Testis (tissue), 3 donors: ENCODE data around the gene ANO2. TPM values are rescaled to one million over a fixed set of nuclear protein-coding genes. Genes with fewer than 3 reads are reported as not detected.

Experiments used
- DNase-seq: peaks from one replicate; pipeline ENCODE4 v3.0.0-alpha.2; 2019
- H3K27ac ChIP-seq, 2 donors: fragments of 200-600 bp; sonication (generic); one replicate each; pipeline ENCODE4 v1.5.1; 2019
- H3K27me3 ChIP-seq: fragments of 200-600 bp; sonication (generic); one replicate; pipeline ENCODE4 v1.5.1; 2019
- H3K36me3 ChIP-seq: fragments of 200-600 bp; sonication (generic); one replicate; pipeline ENCODE4 v1.5.1; 2017; ENCODE audit warnings: low read depth; ENCODE audit errors: missing control alignments
- H3K4me1 ChIP-seq: fragments of 200-600 bp; sonication (generic); one replicate; pipeline ENCODE4 v1.5.1; 2019
- H3K4me3 ChIP-seq, 2 donors: fragments of 200-600 bp; sonication (generic); one replicate each; pipeline ENCODE4 v1.5.1; 2017 to 2019
- H3K9me3 ChIP-seq: fragments of 200-600 bp; sonication (generic); one replicate; pipeline ENCODE4 v1.5.1; 2017
- POLR2A ChIP-seq: fragments of 450-650 bp; IDR thresholded peaks from one replicate; pipeline ENCODE4 v1.6.1; 2017; ENCODE audit warnings: antibody characterized with exemption, mild to moderate bottlenecking, moderate library complexity
- WGBS, 2 donors: methylation state at CpG; one replicate each; pipeline ENCODE4 v1.1.5; 2018; 5-methylcytosine and 5-hydroxymethylcytosine counted together
- intact Hi-C: fragments of 100-400 bp; cut with DNase I; formaldehyde crosslinking; loops from one replicate; pipeline ENCODE4 v1.15.1; 2023; ENCODE audit warnings: low total_unique reads
- polyA plus RNA-seq: library from polyadenylated mRNA; stranded (reverse); fragments of 350-450 nt; fragmentation: Illumina TruSeq; extraction: RNeasy Lipid Tissue Mini Kit (QIAGEN cat#74804); gene quantifications from one replicate; pipeline ENCODE4 v1.2.3, GENCODE V29; 2014; ENCODE audit warnings: low read depth, low replicate concordance; ENCODE audit not compliant: insufficient read depth
- total RNA-seq, 2 donors: library from RNA; depleted of rRNA; stranded (reverse); fragments of >200 nt; gene quantifications; one replicate each; pipeline ENCODE4 v1.2.3, GENCODE V29; 2016
- TF ChIP-seq, protein P1 (sequence below), 3 experiments: fragments of 450-650 bp in 2 of 3; fragments of 200-600 bp in 1 of 3; sonication (generic) in 1 of 3; IDR thresholded peaks; one replicate each; pipeline ENCODE4 v1.5.1; 2016 to 2019; ENCODE audit warnings: antibody characterized with exemption in 3 of 3, mild to moderate bottlenecking in 2 of 3, moderate library complexity in 1 of 3

The ANO2 gene
- total and polyA plus RNA-seq, 3 donors from 2014 or later = 9.8 to 24.5 (median 24.4) TPM

DNA sequence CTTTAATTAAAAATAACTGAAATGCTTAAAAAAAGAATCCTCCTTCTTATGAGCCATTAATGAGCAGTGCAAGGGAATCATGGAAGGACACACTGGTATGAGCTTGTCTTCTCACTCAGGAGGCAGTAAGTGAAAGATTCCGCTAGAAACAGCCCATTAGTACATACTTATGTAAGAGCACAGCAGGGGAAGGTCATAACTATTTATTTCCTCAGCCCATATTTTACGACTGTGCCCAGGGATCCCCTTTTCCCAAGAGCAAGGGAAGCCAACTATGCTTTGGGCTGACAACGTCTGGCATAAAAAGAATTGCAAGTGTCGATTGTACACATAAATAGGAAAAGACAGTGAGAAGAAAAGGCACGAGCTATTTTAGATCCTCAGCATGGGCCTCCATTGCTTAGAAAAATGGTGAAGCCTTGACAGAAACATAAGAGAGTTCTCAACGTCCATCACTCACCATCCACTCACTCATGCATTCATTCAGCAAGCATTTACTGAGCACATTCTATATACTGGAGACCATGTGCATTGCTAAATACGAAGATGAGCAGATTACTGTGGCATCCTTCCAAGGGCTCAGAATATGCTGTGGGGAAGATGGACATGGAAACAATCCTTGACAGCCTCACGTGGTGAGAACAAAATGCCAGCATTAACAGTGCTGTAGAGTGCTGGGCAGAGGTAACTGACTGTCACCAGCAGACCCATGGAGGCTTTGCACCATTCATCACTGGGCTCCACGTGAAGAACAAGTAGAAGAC lies 360.5 kb downstream of the ANO2 start:
- DNase-seq = no peak
- H3K9me3 ChIP-seq = no peaks in the 10 kb centered on the region
- TF ChIP-seq, protein P1, sequence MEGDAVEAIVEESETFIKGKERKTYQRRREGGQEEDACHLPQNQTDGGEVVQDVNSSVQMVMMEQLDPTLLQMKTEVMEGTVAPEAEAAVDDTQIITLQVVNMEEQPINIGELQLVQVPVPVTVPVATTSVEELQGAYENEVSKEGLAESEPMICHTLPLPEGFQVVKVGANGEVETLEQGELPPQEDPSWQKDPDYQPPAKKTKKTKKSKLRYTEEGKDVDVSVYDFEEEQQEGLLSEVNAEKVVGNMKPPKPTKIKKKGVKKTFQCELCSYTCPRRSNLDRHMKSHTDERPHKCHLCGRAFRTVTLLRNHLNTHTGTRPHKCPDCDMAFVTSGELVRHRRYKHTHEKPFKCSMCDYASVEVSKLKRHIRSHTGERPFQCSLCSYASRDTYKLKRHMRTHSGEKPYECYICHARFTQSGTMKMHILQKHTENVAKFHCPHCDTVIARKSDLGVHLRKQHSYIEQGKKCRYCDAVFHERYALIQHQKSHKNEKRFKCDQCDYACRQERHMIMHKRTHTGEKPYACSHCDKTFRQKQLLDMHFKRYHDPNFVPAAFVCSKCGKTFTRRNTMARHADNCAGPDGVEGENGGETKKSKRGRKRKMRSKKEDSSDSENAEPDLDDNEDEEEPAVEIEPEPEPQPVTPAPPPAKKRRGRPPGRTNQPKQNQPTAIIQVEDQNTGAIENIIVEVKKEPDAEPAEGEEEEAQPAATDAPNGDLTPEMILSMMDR (IDR thresholded peaks at IDR 0.05) = no peak
- TF ChIP-seq POLR2A = no peak
- H3K4me1 ChIP-seq = peaks cover 11% of the 10 kb centered on the region
- no peaks in the 10 kb centered on the region for H3K27me3 ChIP-seq
- H3K27ac ChIP-seq = no peak overlapping the region
- 87 to 91% methylated on average over 9 of the region's 9 CpGs for WGBS, 2 donors
- no peaks in the 10 kb centered on the region for H3K36me3 ChIP-seq
- intact Hi-C loops = no loop called here
- no peak overlapping the region for H3K4me3 ChIP-seq

DNA sequence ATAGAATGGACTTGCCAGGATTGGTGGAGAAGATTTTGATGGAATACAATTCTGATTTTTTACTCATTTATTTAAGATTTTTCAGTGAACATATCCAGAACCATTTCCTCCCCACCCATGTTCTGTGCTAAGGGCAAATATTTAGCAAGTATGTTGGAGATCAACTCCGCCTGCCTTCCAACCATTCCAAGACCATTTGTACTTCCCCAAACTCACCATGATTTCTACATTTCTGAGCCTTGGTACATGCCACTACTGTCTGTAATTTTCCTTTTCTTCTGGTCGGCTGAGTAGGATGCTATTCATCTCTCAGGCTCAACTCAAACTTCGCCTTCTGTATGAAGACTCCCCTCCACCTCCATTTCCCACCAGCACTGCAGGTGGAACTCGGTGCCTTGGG lies 362.5 kb downstream of the ANO2 start:
- no peak overlapping the region for H3K27ac ChIP-seq
- intact Hi-C loops = no loop called here
- H3K9me3 ChIP-seq = no peaks in the 10 kb centered on the region
- TF ChIP-seq, protein P1 (IDR thresholded peaks at IDR 0.05) = no peak
- no peak for TF ChIP-seq POLR2A
- no peaks in the 10 kb centered on the region for H3K27me3 ChIP-seq
- H3K4me1 ChIP-seq = peaks cover 11% of the 10 kb centered on the region
- WGBS, 2 donors = 82 to 90% methylated on average over 4 of the region's 4 CpGs
- no peaks in the 10 kb centered on the region for H3K36me3 ChIP-seq
- DNase-seq = no peak
- no peak overlapping the region for H3K4me3 ChIP-seq

DNA sequence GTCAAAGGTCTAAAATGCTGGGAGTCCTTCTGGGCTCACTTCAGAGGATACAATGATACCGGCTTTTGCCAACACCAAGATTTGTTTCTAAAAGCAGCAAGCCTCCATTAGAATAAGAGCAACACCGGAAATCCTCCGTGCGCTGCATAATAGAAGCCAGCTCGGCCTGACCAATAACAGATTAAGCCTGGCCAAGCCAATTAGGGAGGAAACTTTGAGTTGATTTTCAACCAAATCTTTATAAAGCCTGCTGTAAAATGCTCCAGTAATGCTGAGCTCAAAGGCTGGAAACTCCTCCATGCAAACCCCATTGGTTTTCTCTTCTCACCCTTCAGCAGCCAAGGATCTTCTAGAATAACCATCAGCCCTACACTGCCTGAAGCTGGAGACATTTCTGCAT lies 363.0 kb downstream of the ANO2 start:
- intact Hi-C loops = no loop called here
- H3K9me3 ChIP-seq = no peaks in the 10 kb centered on the region
- WGBS, 2 donors = 57 to 60% methylated on average over 5 of the region's 5 CpGs
- peak; percentile 22 for DNase-seq
- TF ChIP-seq, protein P1 (IDR thresholded peaks at IDR 0.05) = no peak
- no peak for TF ChIP-seq POLR2A
- H3K4me1 ChIP-seq = peaks cover 11% of the 10 kb centered on the region
- H3K36me3 ChIP-seq = no peaks in the 10 kb centered on the region
- no peak overlapping the region for H3K4me3 ChIP-seq
- no peaks in the 10 kb centered on the region for H3K27me3 ChIP-seq
- peak overlapping the region in 1 of 2 donors; percentile 15 for H3K27ac ChIP-seq

DNA sequence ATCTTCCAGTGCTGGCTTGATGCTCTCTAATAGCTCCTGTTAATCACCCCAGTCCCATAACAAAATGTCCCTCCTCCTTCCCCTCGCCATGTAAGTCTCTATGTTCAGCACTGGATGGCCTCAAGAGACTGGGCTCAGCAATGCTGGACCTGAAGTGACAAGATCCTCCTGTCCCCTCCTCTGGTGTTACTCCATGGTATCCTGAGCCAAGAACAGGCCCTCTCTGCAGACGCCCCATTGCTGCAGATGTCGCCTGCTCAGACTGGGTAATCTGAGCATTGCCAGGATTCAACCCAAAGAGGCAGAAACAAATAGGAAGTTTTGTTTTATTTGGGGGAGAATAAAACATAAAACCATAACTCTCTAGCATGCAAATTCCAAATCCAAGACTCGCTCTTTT lies 363.4 kb downstream of the ANO2 start:
- intact Hi-C loops = no loop called here
- WGBS, 2 donors = 60 to 76% methylated on average over 3 to 4 of the region's 4 CpGs

More for the DNA sequence above, 363.4 kb downstream of the ANO2 start:
- TF ChIP-seq, protein P1 (IDR thresholded peaks at IDR 0.05) = no peak
- no peak for TF ChIP-seq POLR2A
- Histone ChIP-seq H3K4me1 (peaks cover 11% of the 10 kb centered on the region), H3K27ac (peak overlapping the region in 1 of 2 donors; percentile 15), H3K9me3 (no peaks in the 10 kb centered on the region), H3K27me3 (no peaks in the 10 kb centered on the region), H3K36me3 (no peaks in the 10 kb centered on the region), H3K4me3 (no peak overlapping the region)
- DNase-seq = no peak
